HG03280 (cell line): ENCODE measurements around the gene NSMCE4A.
"Not testable (repeated sequence)": the region's sequence is repeated elsewhere in the genome, so short reads cannot be mapped to it uniquely, and the experiment has no call there.

ENCODE experiments used
- ATAC-seq: cut with Tn5 transposase; IDR thresholded peaks from one replicate; pipeline ENCODE4 v1.9.1; 2021; ENCODE audit warnings: mild to moderate bottlenecking, moderate library complexity; ENCODE audit not compliant: unreplicated experiment

The NSMCE4A gene

GRCh38 chr10:121974535-121975294 is at the start of gene NSMCE4A:
Gene NSMCE4A, minus strand, starts transcription at chr10:121975217. Its CDS starts 52 bp downstream, at chr10:121975165.
- peak; percentile 85 for ATAC-seq

- ATAC-seq, result not testable (repeated sequence)
Measured at GRCh38 chr10:122023257-122023656, 48.2 kb upstream of the NSMCE4A start.

- ATAC-seq, result no peak
Measured at GRCh38 chr10:122022276-122022675, 47.3 kb upstream of the NSMCE4A start.

- ATAC-seq, result no peak
Measured at GRCh38 chr10:122021828-122022227, 46.8 kb upstream of the NSMCE4A start.

- no peak for ATAC-seq
Measured at GRCh38 chr10:122021379-122021778, 46.4 kb upstream of the NSMCE4A start.

- no peak for ATAC-seq
Measured at GRCh38 chr10:122020226-122020625, 45.2 kb upstream of the NSMCE4A start.

- no peak for ATAC-seq
Measured at GRCh38 chr10:122019414-122019975, 44.5 kb upstream of the NSMCE4A start.

- ATAC-seq, result no peak
Measured at GRCh38 chr10:122018951-122019413, 44.0 kb upstream of the NSMCE4A start.

- no peak for ATAC-seq
Measured at GRCh38 chr10:122018491-122018890, 43.5 kb upstream of the NSMCE4A start.

GRCh38 chr10:122017926-122018325 is 42.9 kb upstream of the NSMCE4A start:
- ATAC-seq, result not testable (repeated sequence)

GRCh38 chr10:122014652-122015248 is 39.7 kb upstream of the NSMCE4A start:
- ATAC-seq, result no peak

- no peak for ATAC-seq
Measured at GRCh38 chr10:122013311-122013780, 38.3 kb upstream of the NSMCE4A start.

- ATAC-seq, result no peak
Measured at GRCh38 chr10:122012731-122013130, 37.7 kb upstream of the NSMCE4A start.

- no peak for ATAC-seq
Measured at GRCh38 chr10:122010405-122011050, 35.5 kb upstream of the NSMCE4A start.

- no peak for ATAC-seq
Measured at GRCh38 chr10:122007415-122007814, 32.4 kb upstream of the NSMCE4A start.

GRCh38 chr10:122001698-122002097 is 26.7 kb upstream of the NSMCE4A start:
- no peak for ATAC-seq

- no peak for ATAC-seq
Measured at GRCh38 chr10:121999301-121999700, 24.3 kb upstream of the NSMCE4A start.

GRCh38 chr10:121998462-121998861 is 23.4 kb upstream of the NSMCE4A start:
- ATAC-seq, result no peak

GRCh38 chr10:121994429-121994941 is 19.5 kb upstream of the NSMCE4A start:
- no peak for ATAC-seq

- ATAC-seq, result not testable (repeated sequence)
Measured at GRCh38 chr10:121991727-121992126, 16.7 kb upstream of the NSMCE4A start.

GRCh38 chr10:121990015-121990677 is 15.1 kb upstream of the NSMCE4A start:
- no peak for ATAC-seq
